Upper lobe of left lung (tissue), 6 donors: ENCODE measurements around the gene MCAT. TPM values are rescaled to one million over a fixed set of nuclear protein-coding genes. Genes with fewer than 3 reads are reported as not detected.

Experiments
- ATAC-seq, 2 donors: fragments of 200-7000 bp; cut with Tn5 transposase; one replicate each; pipeline ENCODE4 v1.9.1; 2022; ENCODE audit warnings: mild to moderate bottlenecking in 2 of 2, moderate library complexity in 2 of 2; ENCODE audit not compliant: low FRiP score in 2 of 2
- DNase-seq, 2 donors: peaks; one replicate each; pipeline ENCODE4 v3.0.0-alpha.2; 2019 to 2020
- H3K27ac ChIP-seq, 4 donors: fragments of 200-600 bp; sonication (generic); one replicate each; pipeline ENCODE4 v1.5.1; 2016 to 2019
- H3K27me3 ChIP-seq, 4 donors: fragments of 200-600 bp; sonication (generic); one replicate each; pipeline ENCODE4 v1.5.1; 2017 to 2019
- H3K36me3 ChIP-seq, 4 donors: fragments of 200-600 bp; sonication (generic); one replicate each; pipeline ENCODE4 v1.5.1; 2016 to 2019
- H3K4me1 ChIP-seq, 4 donors: fragments of 200-600 bp; sonication (generic); one replicate each; pipeline ENCODE4 v1.5.1; 2018 to 2019
- H3K4me3 ChIP-seq, 4 donors: fragments of 200-600 bp; sonication (generic); one replicate each; pipeline ENCODE4 v1.5.1; 2017 to 2019; ENCODE audit warnings: mild to moderate bottlenecking in 2 of 4, moderate library complexity in 1 of 4
- H3K9me3 ChIP-seq, 4 donors: fragments of 200-600 bp; sonication (generic); one replicate each; pipeline ENCODE4 v1.5.1; 2018 to 2019
- EP300 ChIP-seq, 4 donors: sonication (generic); formaldehyde crosslinking; IDR thresholded peaks; one replicate each; pipeline ENCODE4 v1.5.1; 2017; ENCODE audit warnings: antibody characterized with exemption in 4 of 4, control low read depth in 2 of 4
- POLR2A ChIP-seq, 4 donors: fragments of 450-650 bp; IDR thresholded peaks; one replicate each; pipeline ENCODE4 v1.5.1; 2016 to 2017; ENCODE audit warnings: antibody characterized with exemption in 4 of 4, mild to moderate bottlenecking in 2 of 4
- POLR2AphosphoS5 ChIP-seq, 2 donors: sonication (generic); formaldehyde crosslinking; IDR thresholded peaks; one replicate each; pipeline ENCODE4 v1.5.1; 2017; ENCODE audit warnings: antibody characterized with exemption in 2 of 2
- WGBS, 2 donors: methylation state at CpG; one replicate each; pipeline ENCODE4 v1.1.5; 2017 to 2018; 5-methylcytosine and 5-hydroxymethylcytosine counted together
- total RNA-seq, 6 donors: library from RNA; depleted of rRNA in 4 of 6; stranded (reverse); fragments of >200 nt in 4 of 6; gene quantifications; one replicate each; pipeline versions ENCODE4 v1.1.0 to v1.2.1, GENCODE V29; 2016 to 2021
- TF ChIP-seq, protein P1 (sequence below), 6 experiments: fragments of 450-650 bp in 4 of 6; fragments of 200-600 bp in 2 of 6; sonication (generic) in 2 of 6; IDR thresholded peaks; one replicate each; pipeline ENCODE4 v1.5.1; 2016 to 2019; ENCODE audit warnings: antibody characterized with exemption in 6 of 6
- donor health status: DM: no; HTN: no; CAD: no; lungs with moderate emphysema.
- donor health status: DM: no; HTN: yes; CAD: no; lungs with severe emphysema.

MCAT gene
- total RNA-seq, 6 donors from 2014 or later = 15.6 to 34.4 (median 18.5) TPM

DNA sequence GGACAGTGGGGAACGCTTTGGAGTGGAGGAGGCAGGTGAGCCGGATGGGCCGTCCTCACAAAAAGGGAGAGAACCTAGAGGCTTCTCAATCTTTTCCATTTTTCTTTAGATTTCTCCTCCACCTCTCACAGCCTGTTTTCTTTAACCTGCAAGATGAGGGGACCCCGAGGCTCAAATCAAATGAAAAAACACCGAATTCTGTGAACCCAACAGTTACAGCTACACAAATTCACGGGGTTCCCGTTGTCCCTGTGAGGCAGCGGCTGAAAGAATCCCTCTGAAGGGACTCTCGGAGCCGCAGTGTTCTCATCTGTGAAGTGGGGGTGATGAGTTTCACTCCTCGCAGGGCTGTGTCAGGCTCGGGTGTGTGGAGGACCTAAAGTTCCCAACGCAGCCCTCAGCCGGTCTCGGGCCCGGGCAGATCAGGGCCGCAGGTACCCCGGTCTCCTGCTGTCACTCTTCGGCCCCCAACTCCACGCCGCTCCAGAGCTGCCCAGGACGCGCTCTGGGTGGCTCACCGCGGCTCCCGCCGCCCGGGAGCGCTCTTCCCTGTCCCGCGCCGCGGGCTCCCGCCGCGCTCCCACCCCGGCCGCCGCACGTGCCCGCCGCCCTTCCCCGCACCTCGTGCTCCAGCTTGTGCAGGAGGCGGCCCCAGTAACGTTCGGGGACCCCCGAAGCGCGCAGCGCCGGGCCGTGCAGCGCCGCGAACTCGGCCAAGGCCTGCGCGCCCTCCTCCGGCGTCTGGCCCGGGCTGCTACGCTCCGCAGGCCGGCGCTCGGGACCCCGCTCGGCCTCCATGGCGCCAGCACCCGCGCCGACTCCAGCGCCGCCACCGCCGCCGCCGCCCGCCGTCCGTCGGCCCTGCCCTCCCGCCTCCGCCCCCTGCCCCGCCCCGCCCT, 43.3 kb upstream of the MCAT start, which contains the start of gene TTLL12:
TTLL12 (minus strand) TSS at position 863 of the 899 bp plus-strand sequence; CDS start at position 798, 65 bp downstream.
- WGBS, 2 donors = 1 to 2% methylated on average over 31 to 37 of the region's 87 CpGs
- no peaks in the 10 kb centered on the region for H3K27me3 ChIP-seq
- H3K36me3 ChIP-seq = peaks cover 0 to 4% (median 1%) of the 10 kb centered on the region in 4 donors
- peaks cover 13 to 32% (median 17%) of the 10 kb centered on the region in 4 donors for H3K4me1 ChIP-seq
- TF ChIP-seq EP300 (IDR thresholded peaks at IDR 0.05) = no peak
- TF ChIP-seq, protein P1, sequence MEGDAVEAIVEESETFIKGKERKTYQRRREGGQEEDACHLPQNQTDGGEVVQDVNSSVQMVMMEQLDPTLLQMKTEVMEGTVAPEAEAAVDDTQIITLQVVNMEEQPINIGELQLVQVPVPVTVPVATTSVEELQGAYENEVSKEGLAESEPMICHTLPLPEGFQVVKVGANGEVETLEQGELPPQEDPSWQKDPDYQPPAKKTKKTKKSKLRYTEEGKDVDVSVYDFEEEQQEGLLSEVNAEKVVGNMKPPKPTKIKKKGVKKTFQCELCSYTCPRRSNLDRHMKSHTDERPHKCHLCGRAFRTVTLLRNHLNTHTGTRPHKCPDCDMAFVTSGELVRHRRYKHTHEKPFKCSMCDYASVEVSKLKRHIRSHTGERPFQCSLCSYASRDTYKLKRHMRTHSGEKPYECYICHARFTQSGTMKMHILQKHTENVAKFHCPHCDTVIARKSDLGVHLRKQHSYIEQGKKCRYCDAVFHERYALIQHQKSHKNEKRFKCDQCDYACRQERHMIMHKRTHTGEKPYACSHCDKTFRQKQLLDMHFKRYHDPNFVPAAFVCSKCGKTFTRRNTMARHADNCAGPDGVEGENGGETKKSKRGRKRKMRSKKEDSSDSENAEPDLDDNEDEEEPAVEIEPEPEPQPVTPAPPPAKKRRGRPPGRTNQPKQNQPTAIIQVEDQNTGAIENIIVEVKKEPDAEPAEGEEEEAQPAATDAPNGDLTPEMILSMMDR (IDR thresholded peaks at IDR 0.05) = peak in 1 of 6 experiments; percentile 29
- TF ChIP-seq POLR2AphosphoS5 (IDR thresholded peaks at IDR 0.05) = no peak
- peak in 3 of 4 donors; percentile 29 to 73 (median 37) for TF ChIP-seq POLR2A (IDR thresholded peaks at IDR 0.05)
- H3K4me3 ChIP-seq = peak within 1 kb of the TSS; percentile 58 to 97 (median 80)
- ATAC-seq (peak in 1 of 2 donors; percentile 70), DNase-seq (peak; percentile 62 to 94)
- peak within 1 kb of the TSS; percentile 87 to 95 (median 89) for H3K27ac ChIP-seq
- H3K9me3 ChIP-seq = no peaks in the 10 kb centered on the region

DNA sequence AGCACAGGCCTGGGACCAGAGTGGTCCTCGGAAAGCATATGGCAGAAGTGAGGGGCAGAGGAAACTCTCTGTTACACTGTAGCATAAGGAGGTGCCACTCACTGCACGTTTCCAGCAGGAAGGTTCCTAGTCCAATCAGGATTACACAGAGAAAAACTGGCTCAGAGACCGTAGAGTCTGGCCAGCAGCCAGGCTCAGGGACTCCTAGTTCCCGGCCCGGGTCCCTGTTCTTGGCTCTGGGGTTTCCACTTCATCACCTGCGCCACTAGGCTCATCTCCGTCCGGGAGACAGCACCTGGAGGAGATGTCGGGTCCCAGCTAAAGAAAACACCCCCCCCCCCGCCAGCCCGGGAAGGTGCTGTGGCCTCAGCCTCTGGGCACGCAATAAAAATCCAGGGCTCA, 42.7 kb upstream of the MCAT start:
- H3K27ac ChIP-seq = peak overlapping the region in 1 of 4 donors; percentile 12
- H3K9me3 ChIP-seq = no peaks in the 10 kb centered on the region
- peaks cover 0 to 6% (median 1%) of the 10 kb centered on the region in 4 donors for H3K36me3 ChIP-seq
- H3K27me3 ChIP-seq = no peaks in the 10 kb centered on the region
- DNase-seq (peak in 1 of 2 donors; percentile 61), ATAC-seq (no peak)
- peaks cover 13 to 32% (median 20%) of the 10 kb centered on the region in 4 donors for H3K4me1 ChIP-seq
- H3K4me3 ChIP-seq = peak overlapping the region; percentile 58 to 97 (median 80)
- 16 to 22% methylated on average over 5 to 11 of the region's 12 CpGs for WGBS, 2 donors
- TF ChIP-seq POLR2AphosphoS5 (IDR thresholded peaks at IDR 0.05) (no peak), POLR2A (IDR thresholded peaks at IDR 0.05) (no peak), EP300 (IDR thresholded peaks at IDR 0.05) (no peak)
- TF ChIP-seq, protein P1 (IDR thresholded peaks at IDR 0.05) = no peak

DNA sequence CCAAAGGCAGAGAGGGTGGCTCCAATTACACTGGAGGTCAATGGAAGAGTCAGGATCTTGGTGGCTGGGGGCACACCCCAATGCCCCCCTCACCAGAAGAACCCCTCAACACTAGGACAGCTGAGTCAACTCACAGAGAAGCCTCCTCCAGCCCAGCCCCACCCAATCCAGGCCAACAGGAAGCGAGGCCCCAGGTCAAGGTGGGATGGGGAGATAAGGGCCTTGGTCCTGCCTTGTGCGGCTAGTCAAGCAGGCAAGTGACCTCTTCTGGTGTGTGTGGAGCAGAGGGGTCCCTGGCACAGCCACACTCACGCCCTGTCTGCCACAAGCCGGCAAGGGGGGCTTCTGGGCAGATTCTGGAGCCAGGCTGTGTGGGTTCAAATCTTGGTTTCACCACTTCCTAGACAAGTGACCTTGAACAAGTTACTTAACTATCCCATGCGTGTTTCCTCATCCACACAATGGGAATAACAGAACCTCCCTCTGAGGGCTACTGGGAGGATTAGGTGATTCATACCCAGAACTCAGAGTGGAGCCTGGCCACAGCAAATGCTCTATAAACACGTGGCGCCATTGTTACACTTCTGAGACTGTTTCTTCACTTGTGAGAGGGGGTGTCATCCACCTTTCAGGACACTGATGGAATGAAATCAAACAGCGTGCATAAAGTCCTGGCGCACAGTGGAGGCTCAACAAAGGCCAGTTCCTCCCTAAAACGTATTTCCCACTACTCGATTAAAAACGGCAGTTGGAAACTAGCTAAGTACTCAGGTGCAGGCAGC, 40.5 kb upstream of the MCAT start:
- H3K9me3 ChIP-seq = no peaks in the 10 kb centered on the region
- no peak for ATAC-seq
- H3K36me3 ChIP-seq = peaks cover 0 to 25% (median 15%) of the 10 kb centered on the region in 4 donors
- TF ChIP-seq POLR2AphosphoS5 (IDR thresholded peaks at IDR 0.05) = no peak
- no peak for TF ChIP-seq EP300 (IDR thresholded peaks at IDR 0.05)
- TF ChIP-seq, protein P1 (IDR thresholded peaks at IDR 0.05) = no peak
- TF ChIP-seq POLR2A (IDR thresholded peaks at IDR 0.05) = no peak
- no peaks in the 10 kb centered on the region for H3K27me3 ChIP-seq
- no peak for DNase-seq
- 84 to 85% methylated on average over 7 to 12 of the region's 12 CpGs for WGBS, 2 donors
- H3K4me3 ChIP-seq = no peak overlapping the region
- no peak overlapping the region for H3K27ac ChIP-seq
- peaks cover 13 to 32% (median 20%) of the 10 kb centered on the region in 4 donors for H3K4me1 ChIP-seq

DNA sequence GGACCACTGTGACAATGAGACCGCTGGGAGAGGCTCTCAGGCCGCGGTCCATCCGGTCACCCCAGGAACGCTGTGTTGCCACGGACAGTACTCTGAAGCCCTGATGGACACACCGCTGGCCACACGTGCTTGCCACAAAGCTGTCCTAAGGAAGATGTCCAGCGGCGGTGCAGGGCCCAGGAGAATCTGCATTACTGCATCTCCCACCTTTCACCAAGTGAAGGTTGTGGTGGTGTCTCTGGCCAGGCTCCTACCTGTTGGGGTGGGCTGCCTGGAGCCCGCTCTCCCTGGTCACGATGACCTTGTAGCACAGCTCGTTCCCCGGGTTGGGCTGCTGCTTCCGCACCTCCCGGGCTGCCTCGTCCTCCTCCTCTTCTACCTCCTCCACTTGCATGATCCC, 39.5 kb upstream of the MCAT start:
- TF ChIP-seq, protein P1 (IDR thresholded peaks at IDR 0.05) = no peak

More for the DNA sequence above, 39.5 kb upstream of the MCAT start:
- ATAC-seq (no peak), DNase-seq (no peak)
- H3K36me3 ChIP-seq = peaks cover 0 to 25% (median 19%) of the 10 kb centered on the region in 4 donors
- no peak overlapping the region for H3K27ac ChIP-seq
- H3K9me3 ChIP-seq = no peaks in the 10 kb centered on the region
- no peaks in the 10 kb centered on the region for H3K27me3 ChIP-seq
- 93 to 95% methylated on average over 7 to 17 of the region's 17 CpGs for WGBS, 2 donors
- H3K4me3 ChIP-seq = no peak overlapping the region
- H3K4me1 ChIP-seq = peaks cover 13 to 27% (median 20%) of the 10 kb centered on the region in 4 donors
